ENCODE measurements around the gene SIM2.

DNA sequence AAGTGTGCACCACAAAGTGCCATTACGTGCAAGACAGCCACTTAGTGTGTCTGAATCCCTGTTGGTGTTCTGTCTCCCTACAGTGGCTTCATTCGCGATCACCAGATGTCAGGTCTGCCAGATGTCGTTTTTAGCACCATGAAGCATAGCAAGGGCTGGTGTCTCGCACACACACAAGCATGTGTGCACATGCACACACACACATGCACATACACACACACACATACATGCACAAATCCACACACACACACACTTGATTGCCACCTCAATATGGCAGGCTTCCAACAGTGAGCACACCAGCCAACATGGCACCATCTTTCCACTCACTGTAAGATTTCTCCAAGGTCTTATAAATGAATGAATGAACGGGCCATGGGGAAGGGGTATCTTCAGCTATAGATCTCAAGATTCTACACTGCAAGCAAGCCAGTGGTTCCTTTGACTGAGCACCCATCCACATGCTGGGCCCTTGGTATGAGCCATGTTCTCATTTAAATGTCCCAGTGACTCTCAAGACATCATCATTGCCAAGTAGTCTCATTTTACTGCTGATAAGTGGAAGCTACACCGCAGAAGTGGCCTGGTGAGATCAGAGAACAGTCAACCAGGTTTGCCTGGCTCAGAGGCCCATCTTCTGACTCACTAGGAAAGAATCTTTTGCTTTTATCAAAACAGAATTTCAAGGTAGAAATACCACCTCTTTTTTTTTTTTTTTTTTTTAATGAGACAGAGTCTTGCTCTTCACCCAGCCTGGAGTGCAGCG lies 84.9 kb downstream of the SIM2 start:
- TF ChIP-seq YY1 (IDR thresholded peaks at IDR 0.05; ENCODE audit: extremely low read depth, insufficient replicate concordance, low read depth, low read length) (no peak), POLR2A (IDR thresholded peaks at IDR 0.05; ENCODE audit: borderline replicate concordance, extremely low read depth, insufficient read depth, insufficient read length) (no peak), EZH2phosphoT487 (IDR thresholded peaks at IDR 0.05; ENCODE audit: borderline replicate concordance) (no peak), EGR1 (IDR thresholded peaks at IDR 0.05; ENCODE audit: low read depth) (no peak)
- TF ChIP-seq, protein P1, sequence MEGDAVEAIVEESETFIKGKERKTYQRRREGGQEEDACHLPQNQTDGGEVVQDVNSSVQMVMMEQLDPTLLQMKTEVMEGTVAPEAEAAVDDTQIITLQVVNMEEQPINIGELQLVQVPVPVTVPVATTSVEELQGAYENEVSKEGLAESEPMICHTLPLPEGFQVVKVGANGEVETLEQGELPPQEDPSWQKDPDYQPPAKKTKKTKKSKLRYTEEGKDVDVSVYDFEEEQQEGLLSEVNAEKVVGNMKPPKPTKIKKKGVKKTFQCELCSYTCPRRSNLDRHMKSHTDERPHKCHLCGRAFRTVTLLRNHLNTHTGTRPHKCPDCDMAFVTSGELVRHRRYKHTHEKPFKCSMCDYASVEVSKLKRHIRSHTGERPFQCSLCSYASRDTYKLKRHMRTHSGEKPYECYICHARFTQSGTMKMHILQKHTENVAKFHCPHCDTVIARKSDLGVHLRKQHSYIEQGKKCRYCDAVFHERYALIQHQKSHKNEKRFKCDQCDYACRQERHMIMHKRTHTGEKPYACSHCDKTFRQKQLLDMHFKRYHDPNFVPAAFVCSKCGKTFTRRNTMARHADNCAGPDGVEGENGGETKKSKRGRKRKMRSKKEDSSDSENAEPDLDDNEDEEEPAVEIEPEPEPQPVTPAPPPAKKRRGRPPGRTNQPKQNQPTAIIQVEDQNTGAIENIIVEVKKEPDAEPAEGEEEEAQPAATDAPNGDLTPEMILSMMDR (IDR thresholded peaks at IDR 0.05 in 2 of 3, conservative IDR thresholded peaks at IDR 0.05 in 1 of 3; ENCODE audit: borderline replicate concordance in 1 of 3, insufficient read depth in 1 of 3, low read depth in 2 of 3, low read length in 2 of 3): no peak
- TF ChIP-seq, protein P2, sequence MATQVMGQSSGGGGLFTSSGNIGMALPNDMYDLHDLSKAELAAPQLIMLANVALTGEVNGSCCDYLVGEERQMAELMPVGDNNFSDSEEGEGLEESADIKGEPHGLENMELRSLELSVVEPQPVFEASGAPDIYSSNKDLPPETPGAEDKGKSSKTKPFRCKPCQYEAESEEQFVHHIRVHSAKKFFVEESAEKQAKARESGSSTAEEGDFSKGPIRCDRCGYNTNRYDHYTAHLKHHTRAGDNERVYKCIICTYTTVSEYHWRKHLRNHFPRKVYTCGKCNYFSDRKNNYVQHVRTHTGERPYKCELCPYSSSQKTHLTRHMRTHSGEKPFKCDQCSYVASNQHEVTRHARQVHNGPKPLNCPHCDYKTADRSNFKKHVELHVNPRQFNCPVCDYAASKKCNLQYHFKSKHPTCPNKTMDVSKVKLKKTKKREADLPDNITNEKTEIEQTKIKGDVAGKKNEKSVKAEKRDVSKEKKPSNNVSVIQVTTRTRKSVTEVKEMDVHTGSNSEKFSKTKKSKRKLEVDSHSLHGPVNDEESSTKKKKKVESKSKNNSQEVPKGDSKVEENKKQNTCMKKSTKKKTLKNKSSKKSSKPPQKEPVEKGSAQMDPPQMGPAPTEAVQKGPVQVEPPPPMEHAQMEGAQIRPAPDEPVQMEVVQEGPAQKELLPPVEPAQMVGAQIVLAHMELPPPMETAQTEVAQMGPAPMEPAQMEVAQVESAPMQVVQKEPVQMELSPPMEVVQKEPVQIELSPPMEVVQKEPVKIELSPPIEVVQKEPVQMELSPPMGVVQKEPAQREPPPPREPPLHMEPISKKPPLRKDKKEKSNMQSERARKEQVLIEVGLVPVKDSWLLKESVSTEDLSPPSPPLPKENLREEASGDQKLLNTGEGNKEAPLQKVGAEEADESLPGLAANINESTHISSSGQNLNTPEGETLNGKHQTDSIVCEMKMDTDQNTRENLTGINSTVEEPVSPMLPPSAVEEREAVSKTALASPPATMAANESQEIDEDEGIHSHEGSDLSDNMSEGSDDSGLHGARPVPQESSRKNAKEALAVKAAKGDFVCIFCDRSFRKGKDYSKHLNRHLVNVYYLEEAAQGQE (IDR thresholded peaks at IDR 0.05; ENCODE audit: low read depth): no peak
- TF ChIP-seq, protein P3, sequence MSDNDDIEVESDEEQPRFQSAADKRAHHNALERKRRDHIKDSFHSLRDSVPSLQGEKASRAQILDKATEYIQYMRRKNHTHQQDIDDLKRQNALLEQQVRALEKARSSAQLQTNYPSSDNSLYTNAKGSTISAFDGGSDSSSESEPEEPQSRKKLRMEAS (IDR thresholded peaks at IDR 0.05): peak; percentile 56; the same call in 1 of the 2 replicates
- TF ChIP-seq, protein P4, sequence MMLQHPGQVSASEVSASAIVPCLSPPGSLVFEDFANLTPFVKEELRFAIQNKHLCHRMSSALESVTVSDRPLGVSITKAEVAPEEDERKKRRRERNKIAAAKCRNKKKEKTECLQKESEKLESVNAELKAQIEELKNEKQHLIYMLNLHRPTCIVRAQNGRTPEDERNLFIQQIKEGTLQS (IDR thresholded peaks at IDR 0.05): no peak
